ENCODE data around the gene PLA2G4C. TPM values are rescaled to one million over a fixed set of nuclear protein-coding genes. Genes with fewer than 3 reads are reported as not detected.

The PLA2G4C gene
- polyA plus RNA-seq, 1 donor from 2014 or later: 2.4 TPM

- H3K27ac Mint-ChIP-seq: peak overlapping the region; percentile 2 to 91 (median 31)
- H3K9me3 Mint-ChIP-seq: no peaks in the 10 kb centered on the region
- H3K4me1 Mint-ChIP-seq: peaks cover 14 to 18% (median 14%) of the 10 kb centered on the region in 3 donors
- H3K36me3 Mint-ChIP-seq: peaks cover 15% of the 10 kb centered on the region
- H3K27me3 Mint-ChIP-seq: no peaks in the 10 kb centered on the region
- H3K4me3 Mint-ChIP-seq: peak overlapping the region in 3 of 4 donors; percentile 52 to 84 (median 60)
Observed at GRCh38 chr19:48122421-48122820, 11.8 kb upstream of the PLA2G4C start.

DNA sequence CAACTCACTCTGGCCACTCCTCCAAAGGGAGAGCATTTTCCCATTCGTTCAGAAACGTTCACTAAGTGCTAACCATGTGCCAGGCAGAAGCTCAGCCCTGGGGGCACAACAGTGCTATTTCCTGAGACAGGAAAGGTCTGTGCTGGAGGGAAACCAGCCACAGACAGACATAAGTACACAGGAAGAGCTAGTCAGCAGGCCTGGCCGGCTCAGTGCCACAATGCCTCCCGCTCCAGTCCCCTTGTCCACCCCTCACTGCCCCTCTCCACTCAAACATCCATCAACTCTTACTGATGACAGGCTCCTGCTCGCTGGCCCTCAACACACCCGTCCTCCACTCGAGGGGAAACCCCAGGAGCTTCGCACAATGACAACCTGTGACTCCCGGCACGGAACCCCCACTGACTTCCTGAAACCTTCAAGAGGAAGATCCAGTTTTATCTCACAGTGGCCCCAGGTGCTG is 11.3 kb upstream of the PLA2G4C start:
- Mint-ChIP-seq H3K36me3 (peaks cover 15% of the 10 kb centered on the region), H3K9me3 (no peaks in the 10 kb centered on the region), H3K4me1 (peaks cover 14 to 18% (median 15%) of the 10 kb centered on the region in 3 donors), H3K4me3 (peak overlapping the region in 3 of 4 donors; percentile 52 to 84 (median 60)), H3K27ac (peak overlapping the region in 2 of 3 donors; percentile 31 to 91), H3K27me3 (no peaks in the 10 kb centered on the region)

- Mint-ChIP-seq H3K27ac (no peak overlapping the region), H3K4me3 (no peak overlapping the region), H3K27me3 (no peaks in the 10 kb centered on the region), H3K36me3 (peaks cover 15% of the 10 kb centered on the region), H3K9me3 (no peaks in the 10 kb centered on the region), H3K4me1 (peaks cover 14 to 18% (median 15%) of the 10 kb centered on the region in 3 donors)
Observed at GRCh38 chr19:48121066-48121465, 10.4 kb upstream of the PLA2G4C start.

DNA sequence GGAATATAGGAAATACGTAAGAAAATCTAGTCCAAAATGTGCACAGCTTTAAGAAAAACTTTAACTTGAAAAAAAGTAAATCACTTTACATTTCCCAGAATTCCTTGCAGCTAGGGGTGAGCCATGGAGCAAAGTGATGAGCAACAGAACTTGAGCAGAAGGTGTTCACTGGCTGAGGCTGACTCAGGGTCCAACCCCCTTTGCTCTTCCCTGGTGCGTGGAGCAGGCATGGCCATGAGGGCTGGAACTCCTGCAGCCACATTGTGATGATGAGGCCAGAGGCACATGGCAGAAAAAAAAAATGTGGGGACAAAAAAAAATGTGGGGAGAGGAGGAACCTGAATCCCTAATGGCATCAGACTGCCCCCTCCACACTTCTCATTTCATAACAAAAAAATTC is 9.9 kb upstream of the PLA2G4C start:
- H3K27me3 Mint-ChIP-seq: no peaks in the 10 kb centered on the region
- no peaks in the 10 kb centered on the region for H3K9me3 Mint-ChIP-seq
- no peak overlapping the region for H3K4me3 Mint-ChIP-seq
- H3K27ac Mint-ChIP-seq: peak overlapping the region in 1 of 3 donors; percentile 47
- H3K4me1 Mint-ChIP-seq: peaks cover 14 to 18% (median 15%) of the 10 kb centered on the region in 3 donors
- peaks cover 15% of the 10 kb centered on the region for H3K36me3 Mint-ChIP-seq

DNA sequence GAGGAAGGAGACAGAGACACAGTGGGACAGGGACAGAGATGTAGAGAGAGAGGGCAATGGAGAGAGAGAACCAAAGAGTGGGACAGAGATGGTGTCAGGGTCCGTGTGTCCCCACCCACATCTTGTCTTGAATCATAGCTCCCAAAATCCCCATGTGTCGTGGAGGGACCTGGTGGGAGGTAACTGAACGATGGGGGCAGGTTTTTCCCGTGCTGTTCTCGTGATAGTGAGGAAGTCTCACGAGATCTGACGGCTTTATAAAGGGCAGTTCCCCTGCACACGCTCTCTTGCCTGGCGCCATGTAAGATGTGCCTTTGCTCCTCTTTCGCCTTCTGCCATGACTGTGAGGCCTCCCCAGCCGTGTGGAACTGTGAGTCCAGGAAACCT is 7.5 kb upstream of the PLA2G4C start:
- Mint-ChIP-seq H3K27ac (peak overlapping the region; percentile 59 to 97 (median 94)), H3K4me1 (peaks cover 14 to 18% (median 17%) of the 10 kb centered on the region in 3 donors), H3K27me3 (no peaks in the 10 kb centered on the region), H3K4me3 (peak overlapping the region in 2 of 4 donors; percentile 12 to 38), H3K9me3 (no peaks in the 10 kb centered on the region), H3K36me3 (peaks cover 12% of the 10 kb centered on the region)

DNA sequence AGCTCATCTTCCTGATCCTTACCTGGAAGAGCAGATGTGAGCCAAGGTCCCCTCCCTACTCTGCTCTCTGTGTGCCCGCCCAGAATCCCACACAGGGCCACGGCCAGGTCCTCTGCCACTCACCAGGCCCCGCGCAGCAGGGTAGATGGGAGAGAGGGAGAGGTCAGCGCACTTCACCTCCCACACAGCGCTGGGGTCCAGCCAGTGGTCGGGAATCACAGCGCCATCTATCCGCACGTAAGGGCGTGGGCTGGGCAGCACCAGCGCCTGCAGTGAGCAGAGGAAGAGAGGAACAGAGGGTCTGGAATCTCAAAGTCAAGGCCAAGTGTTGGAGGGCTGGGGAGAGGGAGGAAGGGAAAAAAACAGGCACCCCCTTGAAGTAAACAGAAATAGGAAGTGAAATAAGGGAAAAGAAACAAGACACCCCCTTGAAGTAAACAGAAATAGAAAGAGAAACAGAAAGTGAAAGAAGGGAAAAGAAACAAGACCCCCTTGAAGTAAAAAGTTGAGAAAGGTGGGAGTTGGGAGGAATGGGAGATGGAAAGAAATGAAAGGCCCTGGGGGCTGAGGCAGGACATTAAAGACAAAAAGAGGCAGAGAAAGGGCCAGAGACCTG is 7.0 kb upstream of the PLA2G4C start:
- H3K27ac Mint-ChIP-seq: peak overlapping the region; percentile 59 to 97 (median 94)
- no peaks in the 10 kb centered on the region for H3K27me3 Mint-ChIP-seq
- no peaks in the 10 kb centered on the region for H3K9me3 Mint-ChIP-seq
- H3K4me1 Mint-ChIP-seq: peaks cover 14 to 18% (median 17%) of the 10 kb centered on the region in 3 donors
- peak overlapping the region in 2 of 4 donors; percentile 12 to 38 for H3K4me3 Mint-ChIP-seq
- peaks cover 12% of the 10 kb centered on the region for H3K36me3 Mint-ChIP-seq

DNA sequence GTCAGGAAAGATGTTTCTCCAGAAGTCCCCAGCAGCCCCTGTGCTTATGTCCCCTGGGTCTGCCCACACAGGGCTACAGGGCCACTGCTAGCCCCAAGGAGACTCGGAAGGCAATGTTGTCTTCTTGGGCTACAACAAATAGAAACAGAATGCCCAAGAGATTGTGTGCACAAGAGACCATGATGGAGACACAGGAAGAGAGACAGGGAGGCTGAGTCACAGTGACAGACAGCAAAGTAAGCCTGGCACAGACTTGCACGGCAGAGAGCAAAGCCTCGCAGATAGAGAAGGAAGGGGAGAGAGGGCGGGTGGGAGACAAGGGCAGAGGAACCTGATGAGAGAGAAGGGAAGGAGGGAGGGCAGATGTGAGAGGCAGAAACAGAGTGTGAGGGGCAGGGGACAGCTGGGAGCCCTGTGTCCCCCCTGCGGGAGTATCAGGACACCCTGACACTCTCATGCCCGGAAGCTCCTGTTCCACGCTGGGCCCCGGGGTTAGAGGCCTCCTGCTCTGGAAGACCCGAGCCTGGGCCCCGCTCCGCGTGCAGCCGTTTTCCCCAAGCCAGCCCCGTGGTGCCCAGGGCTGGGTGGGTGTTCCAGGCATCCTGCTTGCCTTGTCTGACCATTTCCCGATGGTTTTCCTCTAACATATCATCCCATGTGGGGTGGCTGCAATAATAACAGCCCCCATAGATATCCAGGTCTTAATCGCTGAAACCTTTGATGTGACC is 2.7 kb upstream of the PLA2G4C start:
- peaks cover 13 to 18% (median 14%) of the 10 kb centered on the region in 3 donors for H3K4me1 Mint-ChIP-seq
- no peak overlapping the region for H3K4me3 Mint-ChIP-seq
- H3K9me3 Mint-ChIP-seq: no peaks in the 10 kb centered on the region
- peak overlapping the region in 1 of 3 donors; percentile 65 for H3K27ac Mint-ChIP-seq
- no peaks in the 10 kb centered on the region for H3K27me3 Mint-ChIP-seq
- H3K36me3 Mint-ChIP-seq: peaks cover 9% of the 10 kb centered on the region

- Mint-ChIP-seq H3K36me3 (peaks cover 3% of the 10 kb centered on the region), H3K27ac (peak overlapping the region; percentile 92 to 97 (median 93)), H3K4me1 (peaks cover 7 to 18% (median 15%) of the 10 kb centered on the region in 3 donors), H3K9me3 (no peaks in the 10 kb centered on the region), H3K4me3 (peak overlapping the region in 3 of 4 donors; percentile 83 to 93 (median 87)), H3K27me3 (no peaks in the 10 kb centered on the region)
Observed at GRCh38 chr19:48111280-48111679, 663 bp upstream of the PLA2G4C start.

DNA sequence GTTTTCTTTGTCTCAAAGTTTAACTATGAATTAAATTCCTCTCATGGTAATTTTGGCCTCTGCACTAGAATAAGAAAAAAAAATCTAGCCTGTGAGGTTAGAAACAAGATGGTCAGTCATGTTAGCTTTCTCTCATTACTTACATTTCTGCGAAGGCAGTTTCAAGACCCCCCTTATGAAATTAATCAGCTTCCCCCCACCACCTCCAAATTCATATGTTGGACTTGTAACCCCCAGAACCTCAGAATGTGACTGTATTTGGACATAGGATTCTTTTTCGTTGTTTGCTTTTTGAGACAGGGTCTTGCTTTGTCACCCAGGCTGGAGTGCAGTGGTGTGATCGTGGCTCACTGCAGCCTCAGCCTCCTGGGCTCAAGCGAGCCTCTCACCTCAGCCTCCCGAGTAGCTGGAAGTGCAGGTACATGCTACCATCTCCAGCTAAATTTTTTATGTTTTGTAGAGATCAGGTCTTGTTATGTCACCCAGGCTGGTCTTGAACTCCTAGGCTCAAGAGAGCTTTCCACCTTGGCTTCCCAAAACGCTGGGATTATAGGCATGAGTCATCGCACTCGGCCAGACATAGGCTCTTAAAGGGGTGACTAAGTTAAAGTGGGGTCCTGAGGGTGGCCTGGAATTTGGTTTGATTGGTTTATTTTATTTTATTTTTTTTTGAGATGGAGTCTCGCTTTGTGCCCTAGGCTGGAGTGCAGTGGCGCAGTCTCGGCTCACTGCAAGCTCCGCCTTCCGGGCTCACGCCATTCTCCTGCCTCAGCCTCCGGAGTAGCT is 1.4 kb downstream of the PLA2G4C start:
- H3K4me1 Mint-ChIP-seq: peaks cover 7 to 16% (median 15%) of the 10 kb centered on the region in 3 donors
- peaks cover 3% of the 10 kb centered on the region for H3K36me3 Mint-ChIP-seq
- no peaks in the 10 kb centered on the region for H3K9me3 Mint-ChIP-seq
- H3K4me3 Mint-ChIP-seq: peak overlapping the region in 3 of 4 donors; percentile 32 to 71 (median 52)
- H3K27me3 Mint-ChIP-seq: no peaks in the 10 kb centered on the region
- peak overlapping the region in 1 of 3 donors; percentile 33 for H3K27ac Mint-ChIP-seq

DNA sequence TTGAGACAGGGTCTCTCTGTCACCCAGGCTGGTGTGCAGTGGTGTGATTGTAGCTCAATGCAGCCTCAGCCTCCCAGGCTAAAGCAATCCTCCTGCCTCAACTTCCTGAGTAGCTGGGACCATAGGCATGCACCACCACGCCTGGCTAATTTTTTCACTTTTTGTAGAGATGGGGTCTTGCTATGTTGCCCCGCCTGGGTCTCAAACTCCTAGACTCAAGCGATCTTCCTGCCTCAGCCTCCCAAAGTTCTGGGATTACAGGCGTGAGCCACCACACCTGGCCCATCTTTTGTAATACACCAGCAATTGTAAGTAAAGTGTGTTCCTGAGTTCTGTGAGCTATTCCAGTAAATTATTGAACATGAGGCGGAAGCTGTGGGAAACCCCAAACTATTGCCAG is 6.7 kb downstream of the PLA2G4C start:
- Mint-ChIP-seq H3K27ac (no peak overlapping the region), H3K36me3 (peaks cover 11% of the 10 kb centered on the region), H3K9me3 (peaks cover 0 to 4% (median 0%) of the 10 kb centered on the region in 3 donors), H3K4me3 (no peak overlapping the region), H3K27me3 (no peaks in the 10 kb centered on the region), H3K4me1 (peaks cover 3 to 8% (median 8%) of the 10 kb centered on the region in 3 donors)

DNA sequence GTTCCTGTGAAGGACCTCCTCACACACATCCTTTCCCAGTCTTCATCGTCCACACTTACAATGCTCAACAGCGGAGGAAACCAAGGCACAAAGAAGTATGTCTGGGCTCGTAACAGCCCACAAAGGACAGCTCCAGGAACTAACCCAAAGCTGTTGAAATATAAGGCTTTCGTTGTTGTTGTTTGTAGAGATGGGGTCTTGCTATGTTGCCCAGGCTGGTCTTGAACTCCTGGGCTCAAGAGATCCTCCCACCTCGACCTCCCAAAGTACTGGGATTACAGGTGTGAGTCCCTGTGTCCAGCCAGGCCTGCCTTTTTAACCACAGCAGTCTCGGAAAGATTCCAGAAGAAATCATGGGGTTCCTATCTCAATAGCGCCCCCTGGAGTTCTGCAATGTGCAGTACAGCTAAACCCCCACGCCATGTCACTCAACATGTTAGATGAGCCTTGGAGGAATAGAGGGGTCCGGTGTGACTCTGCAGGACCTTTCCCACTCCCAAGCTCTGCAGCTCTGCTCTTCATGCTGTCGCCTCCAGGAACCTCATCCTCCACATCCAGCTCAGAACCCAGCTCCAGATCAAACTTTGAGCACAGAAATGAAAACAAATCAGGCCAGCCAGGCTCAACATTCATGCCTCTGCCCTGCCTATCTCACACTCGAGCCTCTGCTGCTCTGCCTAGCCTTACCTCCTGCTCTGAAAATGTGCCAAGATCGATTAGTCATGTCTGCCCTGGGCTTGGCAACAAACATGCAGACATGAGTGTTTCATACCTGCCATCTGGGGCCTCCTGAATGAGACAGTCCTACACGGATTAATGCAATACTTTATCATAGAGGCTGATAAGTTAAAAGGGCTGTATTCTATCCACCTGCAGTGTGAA is 7.5 kb downstream of the PLA2G4C start:
- Mint-ChIP-seq H3K27ac (no peak overlapping the region), H3K9me3 (peaks cover 0 to 4% (median 0%) of the 10 kb centered on the region in 3 donors), H3K4me1 (peaks cover 3 to 8% (median 8%) of the 10 kb centered on the region in 3 donors), H3K4me3 (no peak overlapping the region), H3K27me3 (no peaks in the 10 kb centered on the region), H3K36me3 (peaks cover 11% of the 10 kb centered on the region)

GRCh38 chr19:48095612-48096175 is 14.9 kb downstream of the PLA2G4C start:
- Mint-ChIP-seq H3K27ac (no peak overlapping the region), H3K36me3 (peaks cover 18% of the 10 kb centered on the region), H3K9me3 (peaks cover 0 to 19% (median 11%) of the 10 kb centered on the region in 3 donors), H3K27me3 (no peaks in the 10 kb centered on the region), H3K4me1 (no peaks in the 10 kb centered on the region), H3K4me3 (no peak overlapping the region)

DNA sequence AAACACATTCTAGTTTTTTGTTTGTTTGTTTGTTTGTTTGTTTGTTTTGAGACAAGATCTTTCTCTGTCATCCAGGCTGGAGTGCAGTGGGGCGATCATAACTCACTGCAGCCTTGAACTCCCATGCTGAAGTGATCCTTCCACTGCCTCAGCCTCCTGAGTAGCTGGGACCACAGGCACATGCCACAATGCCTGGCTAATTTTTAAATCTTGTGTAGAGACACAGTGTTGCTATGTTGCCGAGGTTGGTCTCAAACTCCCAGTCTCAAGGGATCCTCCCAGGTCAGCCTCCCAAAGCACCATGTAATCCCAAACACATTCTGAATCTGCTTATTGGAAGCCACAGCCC is 15.8 kb downstream of the PLA2G4C start:
- Mint-ChIP-seq H3K27ac (no peak overlapping the region), H3K9me3 (peaks cover 0 to 19% (median 15%) of the 10 kb centered on the region in 3 donors), H3K4me1 (peaks cover 0 to 3% (median 0%) of the 10 kb centered on the region in 3 donors), H3K27me3 (no peaks in the 10 kb centered on the region), H3K4me3 (no peak overlapping the region), H3K36me3 (peaks cover 18% of the 10 kb centered on the region)

Data from IgD-negative memory B cell (primary cell).